Measurements from ENCODE around the gene PRKCE.

GRCh38 chr2:46136481-46136880 is 485.0 kb downstream of the PRKCE start:
- no peak for TF ChIP-seq CTCF (IDR thresholded peaks at IDR 0.05; ENCODE audit: control extremely low read depth in 1 of 3, insufficient read depth in 1 of 3, low read depth in 1 of 3, low read length in 3 of 3)
- no peak for TF ChIP-seq RFX5 (IDR thresholded peaks at IDR 0.05; ENCODE audit: borderline replicate concordance, low read depth, low read length)
